ENCODE measurements around the gene GPR63. TPM values are rescaled to one million over a fixed set of nuclear protein-coding genes. Genes with fewer than 3 reads are reported as not detected.

The GPR63 gene
- total RNA-seq, 1 experiment from 2014 or later, result 5.9 TPM

GRCh38 chr6:96777113-96777512 lies 60.2 kb downstream of the GPR63 start:
- Mint-ChIP-seq H3K27ac (no peak overlapping the region), H3K4me3 (no peak overlapping the region), H3K27me3 (ENCODE audit: low read depth) (no peaks in the 10 kb centered on the region), H3K9me3 (peaks cover 0 to 3% of the 10 kb centered on the region in 2 experiments; a peak in 3 of 5 replicates), H3K4me1 (peaks cover 1% of the 10 kb centered on the region in 2 experiments), H3K36me3 (ENCODE audit: insufficient read depth in 1 of 3, low read depth in 3 of 3) (no peaks in the 10 kb centered on the region)
- H4K20me1 ChIP-seq (ENCODE audit: control insufficient read depth, insufficient read depth, insufficient read length), result no peaks in the 10 kb centered on the region
- H2BK120ac ChIP-seq (ENCODE audit: low read depth, low read length, poor library complexity, severe bottlenecking), result no peak overlapping the region
- no peaks in the 10 kb centered on the region for H3K23me2 ChIP-seq (ENCODE audit: insufficient read length, low read depth, low read length, poor library complexity, severe bottlenecking)
- H3K9me3 ChIP-seq (ENCODE audit: control insufficient read depth, low read depth, low read length), result no peaks in the 10 kb centered on the region
- no CpG with 5 or more reads among the region's 4 CpGs for WGBS (ENCODE audit: extremely low coverage, insufficient read length, low lambda C conversion rate)
- no peak overlapping the region for H3T11ph ChIP-seq (ENCODE audit: low read length)
- no peak overlapping the region for H3K18ac ChIP-seq (ENCODE audit: insufficient read length, low read depth, low read length)
- TF ChIP-seq CTCF (conservative IDR thresholded peaks at IDR 0.05), result no peak
- no peak overlapping the region for H3K14ac ChIP-seq (ENCODE audit: insufficient read depth, low read length)
- no peak overlapping the region for H3K27ac ChIP-seq (ENCODE audit: insufficient read length, low read depth, low read length)
- no peak overlapping the region for H4K91ac ChIP-seq (ENCODE audit: insufficient read length, low read depth, low read length)
- no peak overlapping the region for H3K9ac ChIP-seq (ENCODE audit: extremely low read depth, insufficient read length, low read length)
- H2BK20ac ChIP-seq (ENCODE audit: low read depth, low read length, poor library complexity, severe bottlenecking), result no peak overlapping the region
- DNase-seq, result no peak
- no peak overlapping the region for H3K23ac ChIP-seq (ENCODE audit: insufficient read length, low read depth, low read length)
- no peak overlapping the region for H4K5ac ChIP-seq (ENCODE audit: insufficient read length, low read depth, low read length)
- H3K56ac ChIP-seq (ENCODE audit: insufficient read length, low read depth, low read length), result no peak overlapping the region
- no peak overlapping the region for H2BK12ac ChIP-seq (ENCODE audit: insufficient read length, low read depth, low read length)
- H3K79me2 ChIP-seq (ENCODE audit: insufficient read depth, low read length), result no peaks in the 10 kb centered on the region
- H3K27me3 ChIP-seq (ENCODE audit: insufficient read depth, low read length), result no peaks in the 10 kb centered on the region
- no peak overlapping the region for H2AK5ac ChIP-seq (ENCODE audit: insufficient read length, low read length)
- H4K8ac ChIP-seq (replicated peaks; ENCODE audit: insufficient read length, low read depth, low read length), result no peak overlapping the region
- H2AFZ ChIP-seq (ENCODE audit: low read length), result no peak overlapping the region
- H3K4me1 ChIP-seq (ENCODE audit: insufficient read depth, low read length), result no peaks in the 10 kb centered on the region
- no peak overlapping the region for H3K4ac ChIP-seq (ENCODE audit: low read depth, low read length)
- H2BK5ac ChIP-seq (ENCODE audit: insufficient read length, low read length), result no peak overlapping the region
- no peak overlapping the region for H2BK15ac ChIP-seq (ENCODE audit: low read depth, low read length)
- no peak overlapping the region for H3K4me2 ChIP-seq (ENCODE audit: insufficient read depth, insufficient read length, low read length)
- H3K79me1 ChIP-seq (ENCODE audit: insufficient read depth, low read depth, low read length, poor library complexity, severe bottlenecking), result no peaks in the 10 kb centered on the region
